Measurements from ENCODE around the gene CPPED1. TPM values are rescaled to one million over a fixed set of nuclear protein-coding genes. Genes with fewer than 3 reads are reported as not detected.

The CPPED1 gene
- total RNA-seq, 1 experiment from 2014 or later, result 34.9 TPM

DNA sequence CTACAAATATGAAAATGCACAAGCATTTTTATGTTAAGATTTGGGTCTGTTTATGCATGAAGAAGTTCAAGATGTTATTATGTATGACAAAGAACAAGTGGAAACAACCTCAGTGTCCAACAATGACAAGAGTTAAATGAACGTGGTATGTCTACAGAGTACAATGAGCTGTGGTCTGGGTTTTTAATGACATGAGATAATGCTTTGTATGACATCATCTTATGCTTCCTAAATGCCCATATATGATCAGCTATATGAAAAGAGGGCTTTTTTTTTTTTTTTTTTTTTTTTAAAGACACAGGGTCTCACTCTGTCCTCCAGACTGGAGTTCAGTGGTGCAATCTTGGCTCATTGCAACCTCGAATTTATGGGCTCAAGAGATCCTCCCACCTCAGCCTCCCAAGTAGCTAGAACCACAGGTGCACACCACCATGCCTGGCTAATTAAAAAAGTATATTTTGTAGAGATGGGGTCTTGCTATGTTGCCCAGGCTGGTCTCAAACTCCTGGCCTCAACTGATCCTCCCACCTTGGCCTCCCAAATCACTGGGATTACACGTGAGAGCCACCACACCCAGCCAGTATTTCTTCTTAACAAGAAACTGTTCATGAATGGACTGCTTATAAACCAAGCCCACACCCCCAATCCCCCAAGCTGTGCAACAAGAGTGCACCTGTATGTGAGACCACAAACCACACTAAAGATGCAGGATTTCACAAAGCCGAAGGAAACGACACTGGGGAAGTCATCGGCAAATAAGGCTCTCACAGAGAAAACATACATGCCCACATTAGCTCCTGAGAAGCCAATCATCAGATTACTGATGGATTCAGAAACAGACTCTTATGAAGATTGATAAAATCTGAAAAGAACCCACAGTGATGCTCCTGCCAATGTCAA is 114.5 kb downstream of the CPPED1 start:
- Mint-ChIP-seq H3K36me3 (ENCODE audit: insufficient read depth, unreplicated experiment) (peaks cover 1% of the 10 kb centered on the region), H3K27me3 (ENCODE audit: insufficient read depth, unreplicated experiment) (no peaks in the 10 kb centered on the region), H3K4me1 (ENCODE audit: low read depth, unreplicated experiment) (no peaks in the 10 kb centered on the region), H3K27ac (ENCODE audit: unreplicated experiment) (no peak overlapping the region), H3K4me3 (ENCODE audit: unreplicated experiment) (no peak overlapping the region), H3K9me3 (ENCODE audit: unreplicated experiment) (no peaks in the 10 kb centered on the region)
- DNase-seq, result no peak
- intact Hi-C loops (cut with micrococcal nuclease; ENCODE audit: unreplicated experiment), result no loop called here
- Histone ChIP-seq H3K4me1 (no peaks in the 10 kb centered on the region), H3K27me3 (replicated peaks; ENCODE audit: control insufficient read depth, insufficient read depth, low read length) (no peaks in the 10 kb centered on the region), H3K4me3 (ENCODE audit: low read depth, low read length) (no peak overlapping the region), H3K36me3 (ENCODE audit: control insufficient read depth, insufficient read depth, low read length) (no peaks in the 10 kb centered on the region), H3K9me3 (no peaks in the 10 kb centered on the region)
- BruUV-seq (replicated peaks), result no TSS peak
- CTCF ChIA-PET, result interaction anchor here (0.6 kb wide), 1 partner anchor 137 kb away, joined by 8 read pairs; no protein-coding TSS in a partner anchor
- POLR2A ChIA-PET, result no interaction called here
- TF ChIP-seq, protein P1, sequence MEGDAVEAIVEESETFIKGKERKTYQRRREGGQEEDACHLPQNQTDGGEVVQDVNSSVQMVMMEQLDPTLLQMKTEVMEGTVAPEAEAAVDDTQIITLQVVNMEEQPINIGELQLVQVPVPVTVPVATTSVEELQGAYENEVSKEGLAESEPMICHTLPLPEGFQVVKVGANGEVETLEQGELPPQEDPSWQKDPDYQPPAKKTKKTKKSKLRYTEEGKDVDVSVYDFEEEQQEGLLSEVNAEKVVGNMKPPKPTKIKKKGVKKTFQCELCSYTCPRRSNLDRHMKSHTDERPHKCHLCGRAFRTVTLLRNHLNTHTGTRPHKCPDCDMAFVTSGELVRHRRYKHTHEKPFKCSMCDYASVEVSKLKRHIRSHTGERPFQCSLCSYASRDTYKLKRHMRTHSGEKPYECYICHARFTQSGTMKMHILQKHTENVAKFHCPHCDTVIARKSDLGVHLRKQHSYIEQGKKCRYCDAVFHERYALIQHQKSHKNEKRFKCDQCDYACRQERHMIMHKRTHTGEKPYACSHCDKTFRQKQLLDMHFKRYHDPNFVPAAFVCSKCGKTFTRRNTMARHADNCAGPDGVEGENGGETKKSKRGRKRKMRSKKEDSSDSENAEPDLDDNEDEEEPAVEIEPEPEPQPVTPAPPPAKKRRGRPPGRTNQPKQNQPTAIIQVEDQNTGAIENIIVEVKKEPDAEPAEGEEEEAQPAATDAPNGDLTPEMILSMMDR (IDR thresholded peaks at IDR 0.05; ENCODE audit: insufficient read depth in 1 of 2, low read depth in 1 of 2, low read length in 1 of 2, severe bottlenecking in 1 of 2, unreplicated experiment in 1 of 2), result no peak

DNA sequence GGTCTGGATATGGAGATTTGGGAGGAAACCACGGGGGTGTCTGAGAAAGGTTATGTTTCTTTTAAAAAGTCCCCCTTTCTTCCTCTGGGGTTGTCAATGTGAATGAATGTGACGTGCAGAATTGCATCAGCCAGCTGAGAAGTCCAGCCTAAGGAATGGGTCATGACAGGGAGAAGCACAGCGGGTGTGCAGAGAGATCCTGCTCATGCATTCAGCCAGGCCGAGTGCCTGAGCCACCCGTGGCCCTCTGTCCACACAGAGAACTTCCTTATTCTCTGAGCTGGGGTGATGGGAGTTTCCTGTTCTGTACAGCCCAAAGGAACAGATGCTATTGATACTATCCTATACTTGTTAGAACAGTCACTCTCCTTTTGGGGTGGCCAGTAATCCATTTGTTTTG is 117.9 kb downstream of the CPPED1 start:
- H3K27ac Mint-ChIP-seq (ENCODE audit: unreplicated experiment), result no peak overlapping the region
- H3K4me1 Mint-ChIP-seq (ENCODE audit: low read depth, unreplicated experiment), result no peaks in the 10 kb centered on the region
- CTCF ChIA-PET, result no interaction called here
- intact Hi-C loops (cut with micrococcal nuclease; ENCODE audit: unreplicated experiment), result no loop called here
- H3K36me3 Mint-ChIP-seq (ENCODE audit: insufficient read depth, unreplicated experiment), result no peaks in the 10 kb centered on the region
- DNase-seq, result no peak
- Histone ChIP-seq H3K27me3 (replicated peaks; ENCODE audit: control insufficient read depth, insufficient read depth, low read length) (no peaks in the 10 kb centered on the region), H3K4me3 (ENCODE audit: low read depth, low read length) (no peak overlapping the region), H3K4me1 (no peaks in the 10 kb centered on the region; the same call in 1 of the 2 replicates), H3K36me3 (ENCODE audit: control insufficient read depth, insufficient read depth, low read length) (no peaks in the 10 kb centered on the region), H3K9me3 (peaks cover 9% of the 10 kb centered on the region; the same call in 1 of the 2 replicates)
- no peaks in the 10 kb centered on the region for H3K9me3 Mint-ChIP-seq (ENCODE audit: unreplicated experiment)
- no peaks in the 10 kb centered on the region for H3K27me3 Mint-ChIP-seq (ENCODE audit: insufficient read depth, unreplicated experiment)
- no TSS peak for BruUV-seq (replicated peaks)
- H3K4me3 Mint-ChIP-seq (ENCODE audit: unreplicated experiment), result no peak overlapping the region
- TF ChIP-seq, protein P1 (IDR thresholded peaks at IDR 0.05; ENCODE audit: insufficient read depth in 1 of 2, low read depth in 1 of 2, low read length in 1 of 2, severe bottlenecking in 1 of 2, unreplicated experiment in 1 of 2), result no peak
- POLR2A ChIA-PET, result no interaction called here

DNA sequence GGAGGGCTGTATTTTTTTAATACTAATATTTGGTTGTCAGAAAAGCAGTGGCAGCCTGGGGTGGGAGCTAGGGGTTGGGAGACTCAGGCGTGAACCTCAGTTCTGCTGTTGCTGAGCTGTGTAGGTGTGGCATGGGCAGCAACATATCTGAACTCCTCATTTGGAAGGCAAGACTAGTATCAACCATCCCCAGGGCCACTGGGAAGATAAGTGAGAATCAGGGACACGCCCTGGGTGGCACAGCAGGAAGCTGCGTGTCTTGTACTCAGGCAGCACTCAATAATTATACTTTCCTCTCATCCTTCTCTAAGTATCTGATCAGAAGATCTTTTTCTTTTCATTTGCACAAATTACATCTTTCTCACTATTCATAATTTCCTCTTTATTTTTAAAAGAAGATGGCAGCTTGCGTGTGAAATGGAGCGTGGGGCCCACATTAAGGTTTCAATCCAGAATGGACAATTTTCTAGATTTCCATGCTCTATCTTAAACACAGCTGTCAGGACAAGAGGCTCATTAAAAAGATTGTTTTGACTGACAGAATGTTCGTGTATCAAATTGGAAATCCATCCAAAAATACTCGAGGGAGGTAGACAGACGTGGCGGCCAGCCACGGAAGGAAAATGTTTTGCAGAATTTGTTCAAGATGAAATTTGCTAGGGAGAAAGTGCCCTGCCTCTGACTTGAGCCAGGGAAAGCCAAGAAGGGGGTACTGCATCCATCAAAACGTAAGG is 121.1 kb downstream of the CPPED1 start:
- Histone ChIP-seq H3K36me3 (ENCODE audit: control insufficient read depth, insufficient read depth, low read length) (no peaks in the 10 kb centered on the region; the same call in 1 of the 2 replicates), H3K27me3 (replicated peaks; ENCODE audit: control insufficient read depth, insufficient read depth, low read length) (no peaks in the 10 kb centered on the region; the same call in 1 of the 2 replicates), H3K4me1 (peaks cover 18% of the 10 kb centered on the region; the same call in 1 of the 2 replicates), H3K9me3 (peaks cover 26% of the 10 kb centered on the region), H3K4me3 (ENCODE audit: low read depth, low read length) (no peak overlapping the region)
- no TSS peak for BruUV-seq (replicated peaks)
- TF ChIP-seq, protein P1 (IDR thresholded peaks at IDR 0.05; ENCODE audit: insufficient read depth in 1 of 2, low read depth in 1 of 2, low read length in 1 of 2, severe bottlenecking in 1 of 2, unreplicated experiment in 1 of 2), result no peak
- no peak overlapping the region for H3K27ac Mint-ChIP-seq (ENCODE audit: unreplicated experiment)
- no peaks in the 10 kb centered on the region for H3K27me3 Mint-ChIP-seq (ENCODE audit: insufficient read depth, unreplicated experiment)
- H3K4me3 Mint-ChIP-seq (ENCODE audit: unreplicated experiment), result no peak overlapping the region
- H3K4me1 Mint-ChIP-seq (ENCODE audit: low read depth, unreplicated experiment), result no peaks in the 10 kb centered on the region
- ChIA-PET POLR2A (no interaction called here), CTCF (no interaction called here)
- no peaks in the 10 kb centered on the region for H3K36me3 Mint-ChIP-seq (ENCODE audit: insufficient read depth, unreplicated experiment)
- DNase-seq, result no peak
- intact Hi-C loops (cut with micrococcal nuclease; ENCODE audit: unreplicated experiment), result no loop called here
- no peaks in the 10 kb centered on the region for H3K9me3 Mint-ChIP-seq (ENCODE audit: unreplicated experiment)
